IMR-90 (cell line): ENCODE results near the gene PDE11A. TPM values are rescaled to one million over a fixed set of nuclear protein-coding genes. Genes with fewer than 3 reads are reported as not detected.

ENCODE experiments used
- ATAC-seq: fragments of 200-7000 bp; cut with Tn5 transposase; 2 replicates; pipeline ENCODE4 v1.9.1; 2020; ENCODE audit warnings: low read depth, mild to moderate bottlenecking, moderate library complexity
- BruUV-seq: library from RNA; stranded (reverse); fragments of 400-500 nt; replicated peaks from 2 replicates; lab custom pipeline; 2021; lab: Mats Ljungman, UMichigan
- CTCF ChIA-PET: fragments of 300-600 bp; formaldehyde crosslinking; extraction: SDS; loops from one replicate; lab custom pipeline; 2021; ENCODE audit warnings: antibody characterized with exemption; lab: Yijun Ruan, JAX
- POLR2A ChIA-PET: fragments of 300-600 bp; sonication (Branson Sonifier 250); formaldehyde crosslinking; loops from one replicate; lab custom pipeline; 2022; ENCODE audit warnings: antibody characterized with exemption; ENCODE audit not compliant: unreplicated experiment; lab: Charles Lee
- DNase-seq: peaks from one replicate; pipeline ENCODE4 v3.0.0; 2013
- H2AFZ ChIP-seq: replicated peaks from 2 replicates; pipeline ENCODE3; 2013; ENCODE audit warnings: low read length, mild to moderate bottlenecking; ENCODE audit not compliant: poor library complexity
- H2AK5ac ChIP-seq: 2 replicates; pipeline ENCODE4 v1.6.1; 2013; ENCODE audit warnings: low read depth, low read length, inconsistent platforms
- H2AK9ac ChIP-seq: replicated peaks from 2 replicates; pipeline ENCODE3; 2013; ENCODE audit warnings: mild to moderate bottlenecking, low read depth, low read length, moderate library complexity; ENCODE audit not compliant: poor library complexity
- H2BK120ac ChIP-seq: 2 replicates; pipeline ENCODE4 v1.6.1; 2013; ENCODE audit warnings: low read depth, low read length, inconsistent platforms
- H2BK15ac ChIP-seq: 3 replicates; pipeline ENCODE4 v1.6.1; 2013; ENCODE audit warnings: low read depth, low read length, inconsistent platforms
- H2BK20ac ChIP-seq: 2 replicates; pipeline ENCODE4 v1.6.1; 2013; ENCODE audit warnings: low read depth, mild to moderate bottlenecking, inconsistent platforms, low read length, moderate library complexity
- H2BK5ac ChIP-seq: 2 replicates; pipeline ENCODE4 v1.6.1; 2013; ENCODE audit warnings: mild to moderate bottlenecking, low read depth, low read length, inconsistent platforms; ENCODE audit not compliant: poor library complexity, severe bottlenecking
- H3K14ac ChIP-seq: replicated peaks from 2 replicates; pipeline ENCODE4 v1.6.1; 2013; ENCODE audit warnings: low read depth, low read length, inconsistent platforms
- H3K18ac ChIP-seq: 2 replicates; pipeline ENCODE4 v1.6.1; 2013; ENCODE audit warnings: low read depth, low read length, control low read depth
- H3K23ac ChIP-seq: 2 replicates; pipeline ENCODE4 v1.6.1; 2013; ENCODE audit warnings: low read depth, low read length, inconsistent platforms
- H3K27ac ChIP-seq: 2 replicates; pipeline ENCODE4 v1.5.1; 2013; ENCODE audit warnings: mild to moderate bottlenecking, control low read depth, low read length; ENCODE audit not compliant: insufficient read depth
- H3K27me3 ChIP-seq: 2 replicates; pipeline ENCODE4 v1.6.1; 2013; ENCODE audit warnings: low read length; ENCODE audit not compliant: control insufficient read depth, insufficient read depth
- H3K36me3 ChIP-seq: 2 replicates; pipeline ENCODE4 v1.6.1; 2013; ENCODE audit warnings: low read length, mixed read lengths; ENCODE audit not compliant: control insufficient read depth, insufficient read depth
- H3K4ac ChIP-seq: 2 replicates; pipeline ENCODE4 v1.6.1; 2013; ENCODE audit warnings: low read depth, low read length, inconsistent platforms
- H3K4me1 ChIP-seq: 2 replicates; pipeline ENCODE4 v1.6.1; 2013; ENCODE audit warnings: low read length, mixed read lengths; ENCODE audit not compliant: control insufficient read depth, insufficient read depth
- H3K4me2 ChIP-seq: 2 replicates; pipeline ENCODE4 v1.6.1; 2013; ENCODE audit warnings: low read depth, mild to moderate bottlenecking, control low read depth, low read length, moderate library complexity
- H3K4me3 ChIP-seq: 2 replicates; pipeline ENCODE4 v1.5.1; 2013; ENCODE audit warnings: low read depth, mild to moderate bottlenecking, control low read depth, low read length, moderate library complexity; ENCODE audit not compliant: insufficient read depth
- H3K56ac ChIP-seq: 2 replicates; pipeline ENCODE4 v1.6.1; 2013; ENCODE audit warnings: low read length, inconsistent platforms; ENCODE audit not compliant: insufficient read depth; ENCODE audit errors: extremely low read depth
- H3K79me1 ChIP-seq, 2 experiments: 2 replicates each; pipeline ENCODE4 v1.6.1; 2013; ENCODE audit warnings: low read length in 2 of 2, inconsistent platforms in 1 of 2, low read depth in 1 of 2
- H3K9ac ChIP-seq: 2 replicates; pipeline ENCODE4 v1.6.1; 2013; ENCODE audit warnings: low read depth, low read length, control low read depth
- H3K9me1 ChIP-seq: 2 replicates; pipeline ENCODE4 v1.6.1; 2013; ENCODE audit warnings: low read length, inconsistent platforms; ENCODE audit not compliant: insufficient read depth
- H3K9me3 ChIP-seq: 2 replicates; pipeline ENCODE4 v1.6.1; 2013; ENCODE audit warnings: low read length; ENCODE audit not compliant: control insufficient read depth, insufficient read depth
- H4K20me1 ChIP-seq: 2 replicates; pipeline ENCODE4 v1.6.1; 2013; ENCODE audit warnings: low read length, inconsistent platforms; ENCODE audit not compliant: insufficient read depth
- H4K5ac ChIP-seq: 2 replicates; pipeline ENCODE4 v1.6.1; 2013; ENCODE audit warnings: mild to moderate bottlenecking, low read depth, low read length, control low read depth
- H4K8ac ChIP-seq, 2 experiments: 2 replicates each; pipeline ENCODE4 v1.6.1; 2013; ENCODE audit warnings: low read depth in 2 of 2, low read length in 2 of 2, control low read depth in 1 of 2, inconsistent platforms in 1 of 2
- H4K91ac ChIP-seq: 2 replicates; pipeline ENCODE4 v1.6.1; 2013; ENCODE audit warnings: low read depth, low read length, inconsistent platforms; ENCODE audit not compliant: insufficient read depth
- CEBPB ChIP-seq: IDR thresholded peaks from 2 replicates; pipeline ENCODE4 v1.6.1; 2012; ENCODE audit warnings: low read depth, low read length, improper control_type of control experiment
- CTCF ChIP-seq: conservative IDR thresholded peaks from 2 replicates; pipeline ENCODE4 v1.5.1; 2012; ENCODE audit warnings: mild to moderate bottlenecking, low read depth, low read length, improper control_type of control experiment
- MAZ ChIP-seq: IDR thresholded peaks from 2 replicates; pipeline ENCODE4 v1.6.1; 2012; ENCODE audit warnings: low read depth, mild to moderate bottlenecking, low read length, improper control_type of control experiment, moderate library complexity, borderline replicate concordance
- RAD21 ChIP-seq: IDR thresholded peaks from 2 replicates; pipeline ENCODE4 v1.6.1; 2012; ENCODE audit warnings: low read length, improper control_type of control experiment
- SMC3 ChIP-seq: fragments of 150-350 bp; IDR thresholded peaks from 2 replicates; pipeline ENCODE4 v1.6.1; 2016; ENCODE audit warnings: low read depth, mild to moderate bottlenecking, antibody characterized with exemption, low read length, moderate library complexity
- WGBS, 2 experiments: methylation state at CpG; one replicate each; pipeline versions ENCODE4 v1.1.5 to v1.1.7; 2013; ENCODE audit warnings: missing lambda C conversion rate in 2 of 2; ENCODE audit not compliant: insufficient read length in 1 of 2; ENCODE audit errors: extremely low coverage in 2 of 2; 5-methylcytosine and 5-hydroxymethylcytosine counted together
- dilution Hi-C: fragments of 300-500 bp; cut with HindIII; formaldehyde crosslinking; loops from one replicate; pipeline ENCODE4 v1.14.3; 2018; ENCODE audit warnings: low sequenced_read_pairs; ENCODE audit not compliant: unreplicated experiment
- in situ Hi-C: fragments of 300-500 bp; cut with MboI; formaldehyde crosslinking; loops from 3 replicates; pipeline ENCODE4 v1.14.3; 2019; ENCODE audit warnings: low sequenced_read_pairs, inconsistent platforms, mixed read lengths
- intact Hi-C: fragments of 100-400 bp; cut with micrococcal nuclease; formaldehyde crosslinking; loops from 2 replicates; pipeline ENCODE4 v1.10.0; 2022
- polyA plus RNA-seq, 3 experiments: library from polyadenylated mRNA; depleted of rRNA; stranded (reverse); fragments of >200 nt; gene quantifications; 2 replicates each; pipeline ENCODE4 v1.2.3, GENCODE V29; 2012; ENCODE audit warnings: low replicate concordance in 1 of 3
- total RNA-seq: library from RNA; depleted of rRNA; stranded (reverse); fragments of >200 nt; gene quantifications from 2 replicates; pipeline ENCODE4 v1.2.3, GENCODE V29; 2012

PDE11A gene
- total and polyA plus RNA-seq, 2 of the 4 experiments (the other 2 are of a cell fraction) = 0.21 to 0.72 TPM

GRCh38 chr2:177604271-177605065 lies 468.1 kb downstream of the PDE11A start:
- no peak for TF ChIP-seq MAZ
- 0 out of 2 replicates have a peak, but pooled peaks have one; percentile 13 for TF ChIP-seq CEBPB
- peak; percentile 72 for TF ChIP-seq CTCF
- peak; percentile 52 for TF ChIP-seq SMC3
- TF ChIP-seq RAD21 = peak; percentile 63
- no peak overlapping the region for H2AK5ac ChIP-seq
- H3K4me3 ChIP-seq = no peak overlapping the region
- H3K79me1 ChIP-seq = no peaks in the 10 kb centered on the region
- peak overlapping the region; percentile 89 for H2AFZ ChIP-seq
- no peak overlapping the region for H3K4ac ChIP-seq
- H3K4me1 ChIP-seq = peaks cover 2% of the 10 kb centered on the region
- H3K23ac ChIP-seq = no peak overlapping the region
- no peaks in the 10 kb centered on the region for H3K9me3 ChIP-seq
- no peak overlapping the region for H4K5ac ChIP-seq
- in situ Hi-C loops = loop anchor here (10.0 kb wide), 3 partner anchors 110 to 440 kb away; no protein-coding TSS in a partner anchor
- H3K14ac ChIP-seq = no peak overlapping the region
- CTCF ChIA-PET = interaction anchor here (0.7 to 1.7 kb wide), 13 partner anchors 8 to 441 kb away, joined by 3 to 11 read pairs (median 3); no protein-coding TSS in a partner anchor
- no peak overlapping the region for H2AK9ac ChIP-seq
- H2BK20ac ChIP-seq = no peak overlapping the region
- no peak overlapping the region for H2BK5ac ChIP-seq
- H3K36me3 ChIP-seq = no peaks in the 10 kb centered on the region
- no peak overlapping the region; the same call in 1 of the 2 replicates for H3K27ac ChIP-seq
- H3K18ac ChIP-seq = no peak overlapping the region
- H4K91ac ChIP-seq = no peak overlapping the region
- H4K8ac ChIP-seq = no peak overlapping the region; a peak in 1 of 4 replicates
- intact Hi-C loops = loop anchor here (1.0 to 10.0 kb wide), 7 partner anchors 52 to 440 kb away; partner anchors contain the start of gene NFE2L2
- dilution Hi-C loops = no loop called here
- peaks cover 4% of the 10 kb centered on the region; the same call in 1 of the 2 replicates for H3K27me3 ChIP-seq
- H3K9ac ChIP-seq = no peak overlapping the region
- H4K20me1 ChIP-seq = no peaks in the 10 kb centered on the region
- no peak overlapping the region for H2BK15ac ChIP-seq
- POLR2A ChIA-PET = no interaction called here
- ATAC-seq (peak; percentile 91), DNase-seq (peak; percentile 71)
- BruUV-seq = no TSS peak
- H3K9me1 ChIP-seq = no peaks in the 10 kb centered on the region
- WGBS, 2 experiments = no CpG with 5 or more reads among the region's 3 CpGs
- no peak overlapping the region for H3K56ac ChIP-seq
- H2BK120ac ChIP-seq = no peak overlapping the region
- peak overlapping the region; percentile 97 for H3K4me2 ChIP-seq
